ENCODE measurements around the gene TDO2. TPM values are rescaled to one million over a fixed set of nuclear protein-coding genes. Genes with fewer than 3 reads are reported as not detected.

The TDO2 gene
- total and polyA plus RNA-seq, 2 of the 4 experiments (the other 2 are of a cell fraction): 0.09 to 0.18 TPM

DNA sequence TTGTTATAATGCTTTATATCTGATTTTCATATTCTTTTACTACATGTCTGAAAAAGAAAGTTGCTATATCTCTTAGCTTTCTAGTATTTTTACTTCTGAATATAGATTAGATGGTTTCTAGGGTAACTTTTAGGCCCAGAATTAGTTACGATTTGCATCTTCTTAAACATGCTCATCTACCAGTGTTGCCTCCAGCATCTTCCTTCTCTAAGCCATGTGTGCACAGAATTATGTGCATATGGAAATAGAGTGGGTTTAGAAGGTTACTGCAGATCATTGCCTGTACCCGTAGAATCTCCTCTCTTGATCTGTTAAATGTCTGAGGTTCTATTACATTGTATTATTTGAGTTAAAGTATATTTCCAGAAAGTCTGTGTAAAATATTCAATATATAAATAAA is 2.5 kb upstream of the TDO2 start:
- Histone ChIP-seq H4K91ac (ENCODE audit: insufficient read depth, low read depth, low read length) (no peak overlapping the region), H3K14ac (replicated peaks; ENCODE audit: low read depth, low read length) (no peak overlapping the region), H2BK120ac (ENCODE audit: low read depth, low read length) (no peak overlapping the region), H3K56ac (ENCODE audit: extremely low read depth, insufficient read depth, low read length) (no peak overlapping the region), H3K9me1 (ENCODE audit: insufficient read depth, low read length) (no peaks in the 10 kb centered on the region), H3K27me3 (ENCODE audit: control insufficient read depth, insufficient read depth, low read length) (no peaks in the 10 kb centered on the region), H3K4ac (ENCODE audit: low read depth, low read length) (no peak overlapping the region), H2AK9ac (replicated peaks; ENCODE audit: low read depth, low read length, poor library complexity) (no peak overlapping the region), H2BK5ac (ENCODE audit: low read depth, low read length, poor library complexity, severe bottlenecking) (no peak overlapping the region), H3K23ac (ENCODE audit: low read depth, low read length) (no peak overlapping the region), H3K18ac (ENCODE audit: low read depth, low read length) (no peak overlapping the region), H4K8ac (ENCODE audit: low read depth in 2 of 2, low read length in 2 of 2) (no peak overlapping the region), H3K4me3 (ENCODE audit: insufficient read depth, low read depth, low read length) (no peak overlapping the region), H4K5ac (ENCODE audit: low read depth, low read length) (no peak overlapping the region), H2BK15ac (ENCODE audit: low read depth, low read length) (no peak overlapping the region), H3K79me1 (ENCODE audit: low read depth in 1 of 2, low read length in 2 of 2) (no peaks in the 10 kb centered on the region), H2AFZ (replicated peaks; ENCODE audit: low read length, poor library complexity) (no peak overlapping the region), H3K4me2 (ENCODE audit: low read depth, low read length) (no peak overlapping the region), H3K36me3 (ENCODE audit: control insufficient read depth, insufficient read depth, low read length) (no peaks in the 10 kb centered on the region), H3K9ac (ENCODE audit: low read depth, low read length) (no peak overlapping the region), H2AK5ac (ENCODE audit: low read depth, low read length) (no peak overlapping the region), H4K20me1 (ENCODE audit: insufficient read depth, low read length) (no peaks in the 10 kb centered on the region), H3K4me1 (ENCODE audit: control insufficient read depth, insufficient read depth, low read length) (no peaks in the 10 kb centered on the region), H3K27ac (ENCODE audit: insufficient read depth, low read length) (no peak overlapping the region), H2BK20ac (ENCODE audit: low read depth, low read length) (no peak overlapping the region), H3K9me3 (ENCODE audit: control insufficient read depth, insufficient read depth, low read length) (no peaks in the 10 kb centered on the region)
- dilution Hi-C loops (cut with HindIII; ENCODE audit: low sequenced_read_pairs, unreplicated experiment) (no loop called here), in situ Hi-C loops (cut with MboI; ENCODE audit: low sequenced_read_pairs) (no loop called here), intact Hi-C loops (cut with micrococcal nuclease) (no loop called here)
- TF ChIP-seq RFX5 (IDR thresholded peaks at IDR 0.05; ENCODE audit: low read depth, low read length): no peak
- TF ChIP-seq CHD1 (IDR thresholded peaks at IDR 0.05; ENCODE audit: low read depth, low read length): no peak
- TF ChIP-seq RCOR1 (IDR thresholded peaks at IDR 0.05; ENCODE audit: insufficient replicate concordance, low read length): no peak
- TF ChIP-seq CTCF (conservative IDR thresholded peaks at IDR 0.05; ENCODE audit: low read depth, low read length): no peak
- no peak for TF ChIP-seq CEBPB (IDR thresholded peaks at IDR 0.05; ENCODE audit: low read depth, low read length)
- TF ChIP-seq SMC3 (IDR thresholded peaks at IDR 0.05; ENCODE audit: low read depth, low read length): no peak
- no peak for TF ChIP-seq MXI1 (IDR thresholded peaks at IDR 0.05; ENCODE audit: borderline replicate concordance, low read depth, low read length)
- ChIA-PET POLR2A (ENCODE audit: unreplicated experiment) (interaction anchor here (0.6 kb wide), 1 partner anchor 251 kb away, joined by 3 read pairs; no protein-coding TSS in a partner anchor), CTCF (interaction anchor here (0.6 kb wide), 1 partner anchor 19 kb away, joined by 3 read pairs; no protein-coding TSS in a partner anchor)
- WGBS, 2 experiments (ENCODE audit: extremely low coverage in 2 of 2, insufficient read length in 1 of 2): no CpG with 5 or more reads among the region's 2 CpGs
- BruUV-seq (replicated peaks): no TSS peak
- no peak for ATAC-seq (ENCODE audit: low read depth)
- no peak for DNase-seq

All from IMR-90 (cell line).